SU-DHL-6 (cell line): Measurements from ENCODE around the gene BCL2L11.

ENCODE experiments used
- H2AFZ ChIP-seq: fragments of 200-600 bp; sonication (generic); 2 replicates; pipeline ENCODE4 v1.6.1; 2014; ENCODE audit warnings: low read depth, mild to moderate bottlenecking, moderate library complexity, mixed read lengths, antibody characterized with exemption, low read length; ENCODE audit not compliant: severe bottlenecking
- H3F3A ChIP-seq: fragments of 200-600 bp; shearing (Covaris generic); 2 replicates; pipeline ENCODE4 v1.6.0; 2016; ENCODE audit warnings: antibody characterized with exemption, mild to moderate bottlenecking; ENCODE audit not compliant: insufficient read depth
- H3K27ac ChIP-seq: fragments of 200-600 bp; sonication (generic); 2 replicates; pipeline ENCODE4 v1.5.1; 2016; ENCODE audit warnings: low read depth, mild to moderate bottlenecking, low read length, moderate library complexity, mixed read lengths
- H3K27me3 ChIP-seq: fragments of 200-600 bp; sonication (generic), shearing (Covaris generic); 2 replicates; pipeline ENCODE4 v1.6.0; 2014; ENCODE audit warnings: mild to moderate bottlenecking, low read length
- H3K36me3 ChIP-seq: fragments of 200-600 bp; sonication (generic); 2 replicates; pipeline ENCODE4 v1.6.1; 2014; ENCODE audit warnings: mild to moderate bottlenecking, low read length, mixed read lengths
- H3K4me2 ChIP-seq: fragments of 300-600, 200-600 bp; shearing (Covaris generic), sonication (generic); 2 replicates; pipeline ENCODE4 v1.6.0; 2014; ENCODE audit warnings: low read length, low read depth, mild to moderate bottlenecking; ENCODE audit not compliant: poor library complexity, severe bottlenecking
- H3K4me3 ChIP-seq: fragments of 200-600 bp; sonication (generic); 2 replicates; pipeline ENCODE4 v1.5.1; 2014; ENCODE audit warnings: antibody characterized with exemption, low read length, mild to moderate bottlenecking, mixed read lengths; ENCODE audit not compliant: insufficient read depth, poor library complexity, severe bottlenecking
- H3K79me2 ChIP-seq: fragments of 200-600 bp; sonication (generic); 2 replicates; pipeline ENCODE4 v1.6.1; 2014; ENCODE audit warnings: mild to moderate bottlenecking, low read length, moderate library complexity; ENCODE audit not compliant: insufficient read depth
- H3K9ac ChIP-seq: fragments of 200-600 bp; sonication (generic); 2 replicates; pipeline ENCODE4 v1.7.0; 2014; ENCODE audit warnings: mild to moderate bottlenecking, low read length
- H3K9me2 ChIP-seq: fragments of 200-600 bp; sonication (generic); replicated peaks from 2 replicates; pipeline ENCODE4 v1.6.1; 2014; ENCODE audit warnings: low read length; ENCODE audit not compliant: insufficient read depth
- H3K9me3 ChIP-seq: fragments of 200-600 bp; sonication (generic); 2 replicates; pipeline ENCODE4 v1.6.1; 2014; ENCODE audit warnings: low read length, mixed read lengths; ENCODE audit not compliant: insufficient read depth
- H4K20me1 ChIP-seq: fragments of 200-600 bp; sonication (generic); 2 replicates; pipeline ENCODE4 v1.6.1; 2014; ENCODE audit warnings: low read depth, mild to moderate bottlenecking, antibody characterized with exemption, low read length, moderate library complexity, mixed read lengths
- EZH2phosphoT487 ChIP-seq: fragments of 200-600 bp; sonication (generic), shearing (Covaris generic); conservative IDR thresholded peaks from 2 replicates; pipeline ENCODE4 v1.6.1; 2018; ENCODE audit warnings: mild to moderate bottlenecking, antibody characterized with exemption, low read length, moderate library complexity, mixed read lengths
- TF ChIP-seq, protein P1 (sequence below): fragments of 200-600 bp; sonication (generic); IDR thresholded peaks from one replicate; pipeline ENCODE4 v1.5.1; 2017; ENCODE audit warnings: antibody characterized with exemption, mild to moderate bottlenecking, low read length, moderate library complexity; ENCODE audit not compliant: insufficient read depth, poor library complexity, severe bottlenecking

The BCL2L11 gene

GRCh38 chr2:111176388-111176787 is 55.7 kb downstream of the BCL2L11 start:
- Histone ChIP-seq H3K27ac (no peak overlapping the region), H3K9me2 (no peaks in the 10 kb centered on the region), H3K4me2 (no peak overlapping the region), H4K20me1 (no peaks in the 10 kb centered on the region), H3K27me3 (no peaks in the 10 kb centered on the region), H3F3A (no peaks in the 10 kb centered on the region), H3K79me2 (no peaks in the 10 kb centered on the region), H3K9me3 (no peaks in the 10 kb centered on the region), H3K36me3 (no peaks in the 10 kb centered on the region), H3K4me3 (no peak overlapping the region), H2AFZ (no peak overlapping the region), H3K9ac (no peak overlapping the region)
- TF ChIP-seq EZH2phosphoT487: no peak
- TF ChIP-seq, protein P1, sequence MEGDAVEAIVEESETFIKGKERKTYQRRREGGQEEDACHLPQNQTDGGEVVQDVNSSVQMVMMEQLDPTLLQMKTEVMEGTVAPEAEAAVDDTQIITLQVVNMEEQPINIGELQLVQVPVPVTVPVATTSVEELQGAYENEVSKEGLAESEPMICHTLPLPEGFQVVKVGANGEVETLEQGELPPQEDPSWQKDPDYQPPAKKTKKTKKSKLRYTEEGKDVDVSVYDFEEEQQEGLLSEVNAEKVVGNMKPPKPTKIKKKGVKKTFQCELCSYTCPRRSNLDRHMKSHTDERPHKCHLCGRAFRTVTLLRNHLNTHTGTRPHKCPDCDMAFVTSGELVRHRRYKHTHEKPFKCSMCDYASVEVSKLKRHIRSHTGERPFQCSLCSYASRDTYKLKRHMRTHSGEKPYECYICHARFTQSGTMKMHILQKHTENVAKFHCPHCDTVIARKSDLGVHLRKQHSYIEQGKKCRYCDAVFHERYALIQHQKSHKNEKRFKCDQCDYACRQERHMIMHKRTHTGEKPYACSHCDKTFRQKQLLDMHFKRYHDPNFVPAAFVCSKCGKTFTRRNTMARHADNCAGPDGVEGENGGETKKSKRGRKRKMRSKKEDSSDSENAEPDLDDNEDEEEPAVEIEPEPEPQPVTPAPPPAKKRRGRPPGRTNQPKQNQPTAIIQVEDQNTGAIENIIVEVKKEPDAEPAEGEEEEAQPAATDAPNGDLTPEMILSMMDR: no peak

GRCh38 chr2:111176867-111177266 is 56.2 kb downstream of the BCL2L11 start:
- H3F3A ChIP-seq: no peaks in the 10 kb centered on the region
- no peak overlapping the region for H2AFZ ChIP-seq
- H3K4me2 ChIP-seq: no peak overlapping the region
- no peaks in the 10 kb centered on the region for H3K9me2 ChIP-seq
- no peaks in the 10 kb centered on the region for H3K36me3 ChIP-seq
- no peaks in the 10 kb centered on the region for H3K27me3 ChIP-seq
- TF ChIP-seq, protein P1: no peak
- no peak for TF ChIP-seq EZH2phosphoT487
- H3K79me2 ChIP-seq: no peaks in the 10 kb centered on the region
- no peak overlapping the region for H3K4me3 ChIP-seq
- H3K9me3 ChIP-seq: no peaks in the 10 kb centered on the region
- H3K27ac ChIP-seq: no peak overlapping the region
- no peak overlapping the region for H3K9ac ChIP-seq
- no peaks in the 10 kb centered on the region for H4K20me1 ChIP-seq

DNA sequence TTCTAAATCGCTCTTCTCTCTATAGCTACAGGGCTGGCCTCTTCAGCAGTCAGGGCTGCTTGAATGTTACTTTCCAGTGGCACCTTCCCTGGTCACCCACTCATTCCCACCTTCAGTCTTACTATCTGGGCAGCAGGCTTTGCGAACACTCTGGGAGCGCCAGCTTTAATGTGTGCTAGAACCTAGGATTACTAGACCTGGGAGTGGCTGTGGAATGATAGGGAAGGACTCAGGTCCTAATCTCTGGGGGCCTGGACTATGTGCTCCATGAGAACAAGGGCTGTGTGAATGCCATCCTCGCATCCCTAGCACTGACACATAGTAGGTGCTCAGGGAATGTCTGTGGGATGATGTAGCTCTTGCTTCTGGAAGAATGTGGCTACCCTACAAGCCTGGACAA is 57.6 kb downstream of the BCL2L11 start:
- no peak for TF ChIP-seq EZH2phosphoT487
- TF ChIP-seq, protein P1: no peak
- no peak overlapping the region for H3K4me2 ChIP-seq

More for the DNA sequence above, 57.6 kb downstream of the BCL2L11 start:
- no peaks in the 10 kb centered on the region for H3F3A ChIP-seq
- no peaks in the 10 kb centered on the region for H3K27me3 ChIP-seq
- no peak overlapping the region for H2AFZ ChIP-seq
- H3K9me3 ChIP-seq: no peaks in the 10 kb centered on the region
- no peaks in the 10 kb centered on the region for H4K20me1 ChIP-seq
- H3K27ac ChIP-seq: no peak overlapping the region
- H3K4me3 ChIP-seq: no peak overlapping the region
- no peaks in the 10 kb centered on the region for H3K36me3 ChIP-seq
- H3K9me2 ChIP-seq: no peaks in the 10 kb centered on the region
- no peak overlapping the region for H3K9ac ChIP-seq
- H3K79me2 ChIP-seq: no peaks in the 10 kb centered on the region
